A673 (cell line): ENCODE results near the gene WIPF3. TPM values are rescaled to one million over a fixed set of nuclear protein-coding genes. Genes with fewer than 3 reads are reported as not detected.

Experiments
- BruUV-seq: library from RNA; stranded (reverse); fragments of 400-500 nt; replicated peaks from 2 replicates; lab custom pipeline; 2021; lab: Mats Ljungman, UMichigan
- CTCF ChIA-PET: fragments of 300-600 bp; sonication (Branson Sonifier 250); formaldehyde crosslinking; loops from one replicate; lab custom pipeline; 2022; ENCODE audit warnings: antibody characterized with exemption; lab: Charles Lee
- POLR2A ChIA-PET: fragments of 300-600 bp; sonication (Branson Sonifier 250); formaldehyde crosslinking; loops from one replicate; lab custom pipeline; 2022; ENCODE audit warnings: antibody characterized with exemption; ENCODE audit not compliant: low non-redundant PET; lab: Charles Lee
- DNase-seq: peaks from one replicate; pipeline ENCODE4 v3.0.0-alpha.2; 2015; ENCODE audit warnings: low spot score
- H3K27ac ChIP-seq: fragments of 200-600 bp; sonication (generic); 2 replicates; pipeline ENCODE4 v1.5.1; 2016; ENCODE audit warnings: mixed run types, low read depth, mild to moderate bottlenecking, mixed read lengths, antibody characterized with exemption, low read length; ENCODE audit not compliant: poor library complexity, severe bottlenecking
- H3K27me3 ChIP-seq: fragments of 200-600 bp; sonication (generic); replicated peaks from 2 replicates; pipeline ENCODE4 v1.6.1; 2017; ENCODE audit warnings: mixed run types, low read depth, mild to moderate bottlenecking, mixed read lengths, antibody characterized with exemption, low read length; ENCODE audit not compliant: insufficient read depth, poor library complexity
- H3K36me3 ChIP-seq: fragments of 200-600 bp; sonication (generic); 2 replicates; pipeline ENCODE4 v1.6.1; 2016; ENCODE audit warnings: mixed run types, mild to moderate bottlenecking, mixed read lengths, antibody characterized with exemption, low read length; ENCODE audit not compliant: insufficient read depth, poor library complexity, severe bottlenecking
- H3K4me1 ChIP-seq: fragments of 200-600 bp; sonication (generic); 2 replicates; pipeline ENCODE4 v1.6.1; 2017; ENCODE audit warnings: mixed run types, mild to moderate bottlenecking, mixed read lengths, antibody characterized with exemption, low read length; ENCODE audit not compliant: insufficient read depth, poor library complexity, severe bottlenecking
- H3K4me3 ChIP-seq: fragments of 200-600 bp; sonication (generic); 2 replicates; pipeline ENCODE4 v1.5.1; 2016; ENCODE audit warnings: low read depth, mixed run types, mild to moderate bottlenecking, mixed read lengths, low read length; ENCODE audit not compliant: poor library complexity, severe bottlenecking
- H3K9me3 ChIP-seq: fragments of 200-600 bp; sonication (generic); 2 replicates; pipeline ENCODE4 v1.6.1; 2016; ENCODE audit warnings: mixed run types, low read depth, mild to moderate bottlenecking, mixed read lengths, antibody characterized with exemption, low read length; ENCODE audit not compliant: poor library complexity, severe bottlenecking
- EZH2 ChIP-seq: fragments of 200-600 bp; sonication (generic); IDR thresholded peaks from 2 replicates; pipeline ENCODE4 v1.6.1; 2017; ENCODE audit warnings: borderline replicate concordance, low read depth, mild to moderate bottlenecking, mixed read lengths, antibody characterized with exemption, low read length; ENCODE audit not compliant: poor library complexity, severe bottlenecking
- intact Hi-C: fragments of 100-400 bp; cut with micrococcal nuclease; formaldehyde crosslinking; loops from one replicate; pipeline ENCODE4 v1.10.0; 2022; ENCODE audit not compliant: unreplicated experiment
- total RNA-seq: library from RNA; stranded (reverse); gene quantifications from 2 replicates; pipeline ENCODE4 v1.2.3, GENCODE V29; 2021
- TF ChIP-seq, protein P1 (sequence below): fragments of 300-800, 200-600 bp; sonication (generic); conservative IDR thresholded peaks from 2 replicates; pipeline ENCODE4 v1.5.1; 2017; ENCODE audit warnings: low read depth, mild to moderate bottlenecking, antibody characterized with exemption, low read length, moderate library complexity, mixed read lengths

WIPF3 gene
- total RNA-seq, 1 experiment from 2014 or later = 0.21 TPM

- intact Hi-C loops = no loop called here
- Histone ChIP-seq H3K4me3 (no peak overlapping the region), H3K27me3 (peaks cover 74% of the 10 kb centered on the region), H3K27ac (no peak overlapping the region), H3K9me3 (no peaks in the 10 kb centered on the region), H3K4me1 (no peaks in the 10 kb centered on the region), H3K36me3 (no peaks in the 10 kb centered on the region)
- TF ChIP-seq, protein P1, sequence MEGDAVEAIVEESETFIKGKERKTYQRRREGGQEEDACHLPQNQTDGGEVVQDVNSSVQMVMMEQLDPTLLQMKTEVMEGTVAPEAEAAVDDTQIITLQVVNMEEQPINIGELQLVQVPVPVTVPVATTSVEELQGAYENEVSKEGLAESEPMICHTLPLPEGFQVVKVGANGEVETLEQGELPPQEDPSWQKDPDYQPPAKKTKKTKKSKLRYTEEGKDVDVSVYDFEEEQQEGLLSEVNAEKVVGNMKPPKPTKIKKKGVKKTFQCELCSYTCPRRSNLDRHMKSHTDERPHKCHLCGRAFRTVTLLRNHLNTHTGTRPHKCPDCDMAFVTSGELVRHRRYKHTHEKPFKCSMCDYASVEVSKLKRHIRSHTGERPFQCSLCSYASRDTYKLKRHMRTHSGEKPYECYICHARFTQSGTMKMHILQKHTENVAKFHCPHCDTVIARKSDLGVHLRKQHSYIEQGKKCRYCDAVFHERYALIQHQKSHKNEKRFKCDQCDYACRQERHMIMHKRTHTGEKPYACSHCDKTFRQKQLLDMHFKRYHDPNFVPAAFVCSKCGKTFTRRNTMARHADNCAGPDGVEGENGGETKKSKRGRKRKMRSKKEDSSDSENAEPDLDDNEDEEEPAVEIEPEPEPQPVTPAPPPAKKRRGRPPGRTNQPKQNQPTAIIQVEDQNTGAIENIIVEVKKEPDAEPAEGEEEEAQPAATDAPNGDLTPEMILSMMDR = no peak
- no peak for TF ChIP-seq EZH2
- BruUV-seq = no TSS peak
- DNase-seq = no peak
- ChIA-PET POLR2A (no interaction called here), CTCF (no interaction called here)
Observed at GRCh38 chr7:29811586-29811985, 5.3 kb downstream of the WIPF3 start.

DNA sequence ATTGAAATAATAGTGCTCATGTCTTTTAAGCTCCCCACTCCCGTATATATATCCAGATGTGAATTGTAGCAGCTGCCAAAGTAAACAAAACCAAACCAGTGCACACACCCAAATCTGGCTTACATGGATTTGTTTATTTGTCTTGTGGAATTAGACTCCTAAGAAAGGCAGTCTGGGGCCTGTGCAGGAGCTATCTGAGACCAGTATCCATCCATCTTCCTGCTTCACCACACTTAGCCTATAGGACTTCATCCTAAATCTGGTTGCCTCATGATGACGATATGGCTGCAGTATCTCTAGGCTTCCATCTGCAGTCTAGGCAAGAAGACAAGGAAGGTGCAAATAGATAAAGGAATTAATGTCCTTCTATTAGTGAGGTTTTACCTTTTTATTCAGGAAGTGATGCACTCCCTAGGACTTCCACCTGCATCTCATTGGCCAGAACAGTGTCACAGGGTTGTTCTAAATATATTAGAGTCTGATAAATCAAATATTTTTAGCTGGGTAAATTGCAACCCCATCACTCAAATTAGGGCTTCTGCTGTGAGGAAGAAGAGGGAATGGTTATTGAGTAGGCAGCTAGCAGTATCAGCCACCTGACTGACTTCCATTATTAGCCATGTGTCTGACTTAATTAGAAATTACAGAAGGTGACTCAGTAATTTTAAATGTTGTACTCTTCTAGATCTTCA, 6.0 kb downstream of the WIPF3 start:
- H3K27ac ChIP-seq = no peak overlapping the region
- intact Hi-C loops = no loop called here
- peaks cover 67% of the 10 kb centered on the region for H3K27me3 ChIP-seq
- no TSS peak for BruUV-seq
- no peak for TF ChIP-seq EZH2
- TF ChIP-seq, protein P1 = no peak
- H3K4me3 ChIP-seq = no peak overlapping the region
- DNase-seq = no peak
- H3K36me3 ChIP-seq = no peaks in the 10 kb centered on the region
- POLR2A ChIA-PET = no interaction called here
- CTCF ChIA-PET = no interaction called here
- H3K9me3 ChIP-seq = no peaks in the 10 kb centered on the region
- H3K4me1 ChIP-seq = no peaks in the 10 kb centered on the region

DNA sequence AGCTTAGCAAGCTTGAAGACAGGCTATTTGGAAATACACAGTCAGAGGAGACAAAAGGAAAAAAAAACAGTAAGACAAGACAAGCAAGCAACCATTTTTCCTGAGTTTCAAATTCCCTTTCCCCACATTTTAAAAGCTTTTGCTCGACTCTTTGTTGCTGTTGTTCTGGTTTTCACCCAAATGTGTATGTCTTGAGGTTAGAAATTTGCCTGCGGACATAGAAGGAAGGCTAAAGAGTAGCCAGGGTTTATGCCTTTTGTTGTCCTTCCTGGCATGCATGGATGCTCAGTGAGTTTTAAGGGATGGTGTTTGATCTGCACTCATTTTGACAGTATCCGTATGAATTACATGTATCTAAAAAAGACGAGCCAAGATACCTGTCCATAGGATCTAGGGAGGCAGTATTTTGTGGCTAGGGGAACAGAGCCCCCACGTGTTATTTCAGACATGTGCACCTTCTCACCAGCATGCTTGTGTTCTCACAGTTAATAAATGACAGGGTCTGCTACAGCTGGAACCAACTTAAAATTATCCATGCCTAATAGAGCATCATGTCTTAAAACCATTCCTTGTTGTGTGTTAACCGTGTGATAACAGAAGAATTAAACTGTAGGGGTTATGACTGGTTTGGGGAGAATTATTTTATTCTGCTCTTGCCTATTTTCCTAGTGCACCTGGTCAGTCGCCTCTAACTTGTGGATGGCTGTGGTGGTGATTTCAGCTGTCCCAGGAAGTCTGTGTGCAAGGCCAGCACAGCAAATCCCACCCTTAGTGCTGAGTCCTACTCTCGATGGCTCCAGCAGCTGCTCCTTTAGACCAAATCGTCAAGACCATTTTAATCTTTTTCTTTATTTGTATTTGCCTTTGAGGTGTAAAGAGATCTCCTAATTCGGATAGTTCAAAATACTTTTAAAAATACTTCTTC, 9.1 kb downstream of the WIPF3 start:
- no peaks in the 10 kb centered on the region for H3K36me3 ChIP-seq
- ChIA-PET POLR2A (interaction anchor here (0.7 kb wide), 1 partner anchor 85 kb away, joined by 3 read pairs; no protein-coding TSS in a partner anchor), CTCF (no interaction called here)
- no peaks in the 10 kb centered on the region for H3K9me3 ChIP-seq
- intact Hi-C loops = no loop called here
- no TSS peak for BruUV-seq
- no peak for DNase-seq
- H3K4me3 ChIP-seq = no peak overlapping the region
- H3K27me3 ChIP-seq = peaks cover 53% of the 10 kb centered on the region
- H3K27ac ChIP-seq = no peak overlapping the region
- no peak for TF ChIP-seq EZH2
- TF ChIP-seq, protein P1 = no peak
- no peaks in the 10 kb centered on the region for H3K4me1 ChIP-seq
